PC-9 (cell line): Measurements from ENCODE around the gene FGF9.

ENCODE experiments used
- CTCF ChIP-seq: fragments of 200-600 bp; sonication (generic); conservative IDR thresholded peaks from 2 replicates; pipeline ENCODE4 v1.6.1; 2017; ENCODE audit warnings: mixed run types, antibody characterized with exemption, mild to moderate bottlenecking, moderate library complexity
- EZH2 ChIP-seq: fragments of 200-600 bp; sonication (generic); IDR thresholded peaks from 2 replicates; pipeline ENCODE4 v1.8.0; 2017; ENCODE audit warnings: antibody characterized with exemption, low read depth

- TF ChIP-seq CTCF = no peak
- TF ChIP-seq EZH2 = no peak
These were observed 62.8 kb downstream of the FGF9 start for GRCh38 chr13:21733475-21734263.
